Measurements from ENCODE around the gene PC.
"Not testable (repeated sequence)": the region's sequence is repeated elsewhere in the genome, so short reads cannot be mapped to it uniquely, and the experiment has no call there.

Gene PC

GRCh38 chr11:66840317-66841091 lies 117.7 kb downstream of the PC start:
- no peak for DNase-seq

DNA sequence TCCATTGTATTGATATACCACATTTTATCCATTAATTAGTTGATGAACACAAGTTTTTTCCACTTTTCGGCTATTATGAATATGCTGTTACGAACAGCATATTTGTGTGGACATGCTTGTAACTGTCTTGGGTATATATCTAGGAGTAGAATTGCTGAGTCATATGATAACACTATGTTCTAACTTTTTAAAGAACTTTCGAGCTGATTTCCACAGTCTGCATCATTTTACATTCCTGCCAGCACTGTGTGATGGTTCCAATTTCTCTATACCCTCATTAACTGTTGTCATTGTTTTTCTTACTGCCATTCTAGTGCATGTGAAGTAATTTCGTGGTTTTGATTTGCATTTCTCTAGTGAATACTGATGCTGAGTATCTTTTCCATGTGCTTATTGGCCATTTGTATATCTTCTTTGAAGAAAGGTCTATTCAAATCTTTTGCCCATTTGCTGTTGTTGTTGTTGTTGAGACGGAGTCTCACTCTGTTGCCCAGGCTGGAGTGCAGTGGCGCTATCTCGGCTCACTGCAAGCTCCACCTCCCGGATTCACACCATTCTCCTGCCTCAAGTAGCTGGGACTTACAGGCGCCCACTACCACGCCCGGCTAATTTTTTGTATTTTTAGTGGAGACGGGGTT lies 122.3 kb downstream of the PC start:
- DNase-seq: peak; percentile 47

- DNase-seq: no peak
Observed at GRCh38 chr11:66834943-66835342, 123.2 kb downstream of the PC start.

DNA sequence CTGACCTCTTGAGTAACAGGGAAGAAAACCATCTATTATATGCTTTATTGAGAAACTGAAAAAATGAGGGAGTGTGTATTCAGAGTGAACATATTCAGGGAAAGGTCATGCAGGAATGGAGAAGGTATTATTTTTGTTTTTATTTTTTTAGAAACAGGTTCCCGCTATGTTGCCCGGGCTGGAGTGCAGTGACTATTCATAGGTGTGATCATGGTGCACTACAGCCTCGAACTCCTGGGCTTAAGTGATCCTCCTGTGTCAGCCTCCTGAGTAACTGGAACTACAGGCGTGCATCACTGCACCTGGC lies 123.7 kb downstream of the PC start:
- DNase-seq: no peak

- not testable (repeated sequence) for DNase-seq
Observed at GRCh38 chr11:66824573-66824972, 133.6 kb downstream of the PC start.

GRCh38 chr11:66823700-66824099 lies 134.5 kb downstream of the PC start:
- no peak for DNase-seq

GRCh38 chr11:66820901-66821300 lies 137.3 kb downstream of the PC start:
- no peak for DNase-seq

GRCh38 chr11:66820381-66820780 lies 137.8 kb downstream of the PC start:
- no peak for DNase-seq

DNA sequence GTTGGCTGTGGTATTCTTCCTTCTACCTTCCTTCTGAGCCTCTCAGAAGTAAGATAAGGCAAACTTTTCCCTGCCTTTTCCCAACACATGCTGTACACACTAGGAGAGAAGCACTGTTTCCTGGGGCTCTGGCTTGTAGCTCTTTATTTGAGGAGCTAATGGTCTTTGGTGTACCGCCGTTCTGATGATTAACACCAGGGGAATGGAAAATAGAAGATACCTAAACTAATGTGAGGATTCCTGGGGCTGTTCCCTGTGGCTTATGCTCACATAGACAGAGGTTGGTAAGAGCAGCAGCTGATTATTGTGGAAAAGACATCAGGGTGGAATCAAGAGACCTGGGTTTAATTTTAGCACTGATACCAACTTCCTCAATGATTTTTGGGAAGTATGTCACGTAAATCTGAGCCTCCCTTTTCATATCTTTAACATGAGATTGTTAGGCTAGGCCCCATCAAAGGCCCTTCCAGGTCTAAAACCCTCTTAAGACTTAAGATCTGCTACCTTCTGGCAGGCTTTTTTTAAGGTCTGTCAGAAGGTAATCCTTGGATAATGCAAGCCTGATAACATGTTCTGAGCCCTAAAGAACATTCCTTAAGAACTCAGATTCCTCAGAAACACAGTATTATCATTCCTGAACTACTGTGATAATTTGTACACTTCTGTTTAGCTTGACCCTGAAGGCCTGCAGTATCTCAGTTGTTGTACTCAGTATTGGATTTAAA lies 139.8 kb downstream of the PC start:
- peak; percentile 22 for DNase-seq

DNA sequence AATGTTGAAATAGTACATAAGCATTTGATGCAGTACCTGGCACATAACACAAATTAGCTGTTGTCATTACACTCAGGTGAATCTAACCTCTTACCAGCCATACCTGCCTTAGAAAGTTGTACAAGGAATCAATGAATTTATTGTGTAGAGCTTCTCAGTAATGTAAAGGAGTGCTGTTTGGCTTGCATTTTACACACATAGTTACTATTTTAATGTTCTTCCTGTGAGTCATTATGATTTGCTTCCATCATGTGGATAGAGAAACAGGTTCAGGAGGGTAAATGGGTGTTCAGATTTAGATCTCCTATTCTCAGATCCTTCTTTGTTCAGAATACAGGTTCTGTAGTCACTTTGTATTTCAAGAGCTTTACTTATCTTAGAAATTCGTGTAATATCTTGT lies 142.5 kb downstream of the PC start:
- DNase-seq: peak; percentile 14

DNA sequence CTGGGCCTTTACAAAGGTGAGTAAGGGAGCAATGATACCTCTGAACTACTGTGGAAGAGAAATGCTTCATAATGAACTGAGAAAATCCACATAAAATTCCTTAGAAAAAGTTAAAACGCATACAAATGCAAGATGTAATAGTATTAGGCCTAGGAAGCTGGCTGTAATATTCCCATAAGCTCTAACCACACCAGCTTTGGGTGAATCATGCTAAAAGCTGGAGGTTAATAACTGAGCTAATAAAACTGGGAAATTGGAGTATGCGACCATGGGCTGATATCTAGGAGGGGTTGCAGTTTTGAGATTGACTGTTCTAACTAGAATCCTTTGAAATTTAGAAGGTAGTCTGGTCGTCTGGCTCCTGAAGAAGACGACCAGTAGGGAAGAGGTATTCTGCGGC lies 143.5 kb downstream of the PC start:
- DNase-seq: no peak

DNA sequence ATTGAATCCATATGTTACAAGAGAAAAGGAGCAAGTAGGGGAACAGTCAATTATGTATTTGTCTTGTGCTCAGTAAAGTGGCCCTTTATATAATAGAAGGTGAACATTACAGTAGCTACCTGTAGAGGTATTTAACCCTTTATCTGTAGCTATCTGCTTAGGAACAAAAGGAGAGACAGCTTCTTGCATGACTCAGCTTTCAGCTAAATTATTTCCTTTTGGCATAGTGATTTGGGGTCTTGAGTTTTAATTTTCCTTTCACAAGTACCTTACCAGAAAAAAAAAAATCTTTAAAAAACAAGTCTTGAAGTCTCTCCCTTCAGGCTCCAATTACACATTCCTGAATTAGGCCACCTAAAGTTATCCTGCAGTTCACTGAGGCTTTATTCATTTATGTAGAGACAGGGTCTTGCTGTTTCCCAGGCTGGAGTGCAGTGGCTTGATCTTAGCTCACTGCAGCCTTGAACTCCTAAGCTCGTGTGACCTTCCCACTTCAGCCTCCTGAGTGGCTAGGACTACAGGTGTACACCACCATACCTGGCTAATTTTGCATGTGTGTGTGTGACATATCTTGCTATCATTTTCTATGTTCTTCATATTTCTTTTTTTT lies 147.5 kb downstream of the PC start:
- no peak for DNase-seq

DNA sequence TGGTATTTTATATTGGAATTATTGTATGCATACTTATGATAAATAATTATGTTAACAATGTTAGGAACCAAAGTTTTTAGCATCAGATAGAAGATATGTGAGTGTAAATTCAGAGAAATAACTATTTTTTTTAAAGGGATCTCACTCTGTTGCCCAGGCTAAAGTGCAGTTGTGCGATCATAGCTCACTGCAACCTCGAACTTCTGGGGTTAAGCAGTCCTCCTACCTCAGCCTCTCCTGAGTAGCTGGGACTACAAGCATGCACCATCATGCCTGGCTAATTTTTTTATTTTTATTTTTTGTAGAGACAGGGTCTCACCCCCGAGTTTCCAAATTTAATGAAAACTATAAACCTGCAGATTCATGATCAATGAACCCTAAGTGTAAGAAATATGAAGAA lies 148.6 kb downstream of the PC start:
- DNase-seq: no peak

DNA sequence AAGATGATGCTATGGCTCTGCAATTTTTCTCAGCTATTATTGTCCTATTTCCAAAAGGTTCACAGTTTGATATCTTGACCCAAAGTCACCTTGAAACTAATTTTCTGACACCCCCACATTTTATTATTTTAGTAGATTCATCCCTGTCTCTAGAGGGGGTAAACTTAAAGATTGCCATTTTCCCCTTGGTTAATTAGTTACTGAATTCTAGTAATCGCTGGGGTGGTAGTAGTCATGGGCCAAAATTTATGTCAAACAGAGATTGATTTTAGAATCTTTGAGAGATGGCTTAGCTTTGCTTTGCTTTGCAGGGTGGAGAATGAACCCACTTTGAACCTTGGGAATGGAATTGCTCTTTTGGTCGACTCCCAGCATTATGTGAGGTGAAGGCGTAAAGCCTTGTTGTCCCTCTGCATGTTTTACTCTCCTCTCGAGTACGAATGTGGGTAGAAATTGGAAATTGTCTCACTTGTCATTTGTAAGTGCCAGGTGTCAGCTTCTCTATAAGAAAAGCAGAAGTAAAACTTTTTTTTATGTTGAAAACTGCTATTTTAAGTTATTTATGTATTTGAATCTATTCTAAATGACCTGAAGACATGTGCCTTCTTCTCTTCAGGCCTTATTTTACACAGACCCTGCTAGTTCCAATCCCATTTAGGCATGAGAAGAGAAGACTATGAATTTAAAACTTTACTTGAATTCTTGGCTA lies 157.3 kb downstream of the PC start:
- DNase-seq: no peak

- DNase-seq: not testable (repeated sequence)
Observed at GRCh38 chr11:66799815-66800214, 158.4 kb downstream of the PC start.

Data from fibroblast of upper back skin (primary cell).